ENCODE data around the gene INSL3. TPM values are rescaled to one million over a fixed set of nuclear protein-coding genes. Genes with fewer than 3 reads are reported as not detected.

Gene INSL3
- total and polyA plus RNA-seq, 2 of the 13 experiments (the other 11 are each of a cell fraction or from before 2014, with no cell fraction given): 0.30 TPM; not detected in 1

- peak; percentile 80; the same call in 1 of the 2 replicates for TF ChIP-seq THRA (CRISPR knock-in tag; IDR thresholded peaks at IDR 0.05; ENCODE audit: borderline replicate concordance)
- TF ChIP-seq CTCF (CRISPR knock-in tag; IDR thresholded peaks at IDR 0.05): peak; percentile 87
- peak; percentile 19 to 39; a peak in 2 of 4 replicates for TF ChIP-seq HMGXB4 (CRISPR knock-in tag; IDR thresholded peaks at IDR 0.05; ENCODE audit: borderline replicate concordance in 1 of 2, low read depth in 1 of 2)
- 0 out of 2 replicates have a peak, but pooled peaks have one; percentile 10 for TF ChIP-seq ZNF687 (CRISPR knock-in tag; IDR thresholded peaks at IDR 0.05)
- peak; percentile 83 for TF ChIP-seq STAG1 (CRISPR knock-in tag; IDR thresholded peaks at IDR 0.05)
These were observed 45.9 kb downstream of the INSL3 start (continued) for GRCh38 chr19:17775245-17775927.
